Activated gamma-delta T cell (primary cell): Measurements from ENCODE around the gene TMEM253.

Source experiments
- DNase-seq: peaks from one replicate; lab custom pipeline; 2025; lab: John Stamatoyannopoulos, UW

TMEM253 gene

DNA sequence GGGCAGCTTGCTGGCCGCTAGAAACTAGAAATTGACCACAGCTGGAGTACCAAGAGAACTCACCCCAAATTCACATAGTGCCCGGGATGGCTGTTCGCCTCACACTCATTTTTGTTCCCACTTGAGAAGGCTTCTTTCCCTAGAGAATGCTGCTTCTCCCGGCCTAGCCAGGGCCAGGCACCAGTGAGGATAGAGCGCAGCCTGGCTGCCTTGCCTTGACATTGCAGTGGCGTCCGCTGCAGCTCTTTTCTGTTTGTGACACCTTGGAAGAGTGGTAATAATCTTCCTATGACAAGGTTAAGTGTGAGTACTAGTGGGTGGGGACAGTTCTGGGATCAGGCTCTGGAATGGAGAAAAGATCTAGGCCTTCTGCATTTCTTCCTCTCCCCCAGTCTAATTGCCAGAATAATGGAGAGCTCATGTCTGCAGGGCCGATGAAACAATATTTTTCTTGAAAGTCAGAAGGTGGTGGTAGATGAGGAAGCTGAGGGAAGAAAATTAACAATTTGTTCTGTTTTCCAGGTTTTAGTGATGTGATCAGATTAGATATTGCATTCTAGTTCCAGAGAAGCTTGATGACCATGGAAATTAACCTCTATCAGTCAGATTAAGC, 3.7 kb downstream of the TMEM253 start:
- DNase-seq, result no peak

GRCh38 chr14:21105095-21105494, 4.2 kb downstream of the TMEM253 start:
- no peak for DNase-seq

DNA sequence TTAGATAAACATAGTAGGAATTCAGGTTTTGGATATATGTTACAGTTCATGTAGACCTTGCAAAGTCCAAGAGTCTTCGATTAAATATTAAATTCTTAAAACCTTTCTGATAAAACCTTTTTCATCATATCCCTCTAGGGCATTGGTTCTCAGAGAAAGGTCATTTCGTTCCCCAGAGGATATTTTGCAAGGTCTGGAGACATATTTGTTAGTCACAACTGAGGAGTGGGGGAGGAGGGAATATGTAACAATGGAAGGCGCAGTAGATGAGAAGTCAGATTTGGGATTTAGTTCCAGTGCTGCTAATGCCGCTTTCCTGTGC, 5.3 kb downstream of the TMEM253 start:
- DNase-seq, result no peak

GRCh38 chr14:21106498-21107282, 5.8 kb downstream of the TMEM253 start:
- DNase-seq, result peak; percentile 20

GRCh38 chr14:21107283-21107800, 6.5 kb downstream of the TMEM253 start:
- no peak for DNase-seq

- no peak for DNase-seq
Measured at GRCh38 chr14:21108791-21109190, 7.9 kb downstream of the TMEM253 start.

DNA sequence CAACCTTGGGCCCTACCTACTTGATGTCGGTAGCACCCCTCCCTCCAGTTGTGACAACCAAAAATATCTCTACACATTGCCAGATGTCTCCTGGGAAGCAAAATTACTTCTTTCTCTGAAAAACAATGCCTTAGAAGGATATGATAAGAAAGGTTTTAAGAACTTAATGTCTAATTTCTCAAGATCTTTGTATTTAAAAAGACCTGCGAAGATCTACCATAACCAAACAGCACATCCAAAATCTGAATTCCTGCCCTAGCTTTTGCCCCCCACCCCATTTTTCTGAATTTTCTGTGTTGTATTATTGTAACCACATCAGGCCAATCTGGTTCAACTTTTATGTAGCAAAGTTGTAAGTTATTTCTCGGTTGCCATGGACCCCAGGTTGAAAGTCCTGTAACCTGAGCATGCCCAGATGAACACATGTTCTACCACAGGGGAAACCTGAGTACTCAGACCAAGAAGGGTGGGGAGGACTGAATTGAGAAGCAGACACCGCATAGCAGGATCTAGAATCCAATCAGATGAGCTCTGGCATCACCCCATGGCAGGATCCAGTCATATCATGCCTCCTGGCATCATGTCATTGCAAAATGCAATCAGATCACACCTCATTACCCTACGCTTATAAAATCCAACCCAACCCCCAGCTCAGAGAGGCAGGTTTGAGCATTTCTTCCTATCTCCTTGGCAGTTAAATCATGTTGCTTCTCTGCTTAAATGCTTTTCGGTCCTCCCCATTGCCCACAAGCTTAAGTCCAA, 8.7 kb downstream of the TMEM253 start:
- no peak for DNase-seq

GRCh38 chr14:21112255-21112654, 11.4 kb downstream of the TMEM253 start:
- no peak for DNase-seq

GRCh38 chr14:21113369-21113768, 12.5 kb downstream of the TMEM253 start:
- no peak for DNase-seq

- no peak for DNase-seq
Measured at GRCh38 chr14:21118933-21119332, 18.1 kb downstream of the TMEM253 start.

DNA sequence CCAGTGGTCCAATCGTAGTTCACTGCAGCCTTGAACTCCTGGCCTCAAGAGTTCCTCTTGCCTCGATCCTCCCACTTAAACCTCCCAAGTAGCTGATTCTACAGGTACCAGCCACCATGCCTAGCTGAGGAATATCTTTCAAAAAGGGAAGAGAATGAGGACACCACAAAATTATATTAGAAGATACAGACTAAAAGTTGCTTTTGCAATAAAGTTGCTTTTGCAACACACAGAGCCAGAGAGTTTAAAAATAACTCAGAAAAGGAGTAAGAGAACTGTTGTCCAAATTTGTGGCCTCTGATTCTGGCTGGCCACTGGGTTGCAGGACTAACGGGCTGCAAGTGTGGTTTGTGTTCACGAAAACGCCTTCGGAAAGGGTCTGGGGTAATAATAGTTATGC, 19.8 kb downstream of the TMEM253 start:
- DNase-seq, result no peak

- DNase-seq, result no peak
Measured at GRCh38 chr14:21121122-21121521, 20.3 kb downstream of the TMEM253 start.

GRCh38 chr14:21123429-21123828, 22.6 kb downstream of the TMEM253 start:
- DNase-seq, result no peak

DNA sequence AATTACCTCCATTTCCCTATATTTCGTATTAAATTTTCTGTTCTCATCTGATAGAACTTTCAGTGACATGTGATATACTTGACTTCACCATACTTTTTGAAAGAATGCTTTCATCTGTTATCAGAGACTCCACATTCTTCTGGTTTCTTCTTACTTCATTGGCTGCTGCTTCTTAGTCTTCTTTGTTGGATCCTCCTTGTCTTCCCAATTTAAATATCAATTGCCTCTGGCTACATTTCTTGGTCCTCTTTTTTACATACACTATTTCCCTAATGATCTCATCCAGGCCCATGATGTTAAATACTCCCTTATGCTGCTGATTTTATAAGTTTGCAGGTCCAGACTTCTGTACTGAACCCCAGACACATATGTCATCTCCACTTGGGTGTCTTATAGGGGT, 33.0 kb downstream of the TMEM253 start:
- DNase-seq, result no peak

GRCh38 chr14:21136024-21136423, 35.2 kb downstream of the TMEM253 start:
- DNase-seq, result no peak

- DNase-seq, result no peak
Measured at GRCh38 chr14:21142357-21142756, 41.5 kb downstream of the TMEM253 start.

DNA sequence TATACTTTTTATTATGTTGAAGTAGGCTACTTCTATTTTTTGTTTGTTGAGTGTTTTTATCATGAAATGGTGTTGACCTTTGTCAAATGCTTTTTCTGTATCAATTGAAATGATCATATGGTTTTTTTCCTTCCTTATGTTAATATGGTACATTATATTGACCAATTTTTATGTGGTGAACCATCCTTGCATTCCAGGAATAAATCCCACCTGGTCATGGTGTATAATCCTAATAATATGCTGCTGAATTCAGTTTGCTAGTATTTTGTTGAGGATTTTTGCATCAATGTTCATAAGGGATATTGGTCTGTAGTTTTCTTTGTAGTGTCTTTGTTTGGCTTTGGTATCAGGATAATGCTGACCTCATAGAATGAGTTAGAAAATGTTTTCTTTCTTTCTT, 44.6 kb downstream of the TMEM253 start:
- no peak for DNase-seq

DNA sequence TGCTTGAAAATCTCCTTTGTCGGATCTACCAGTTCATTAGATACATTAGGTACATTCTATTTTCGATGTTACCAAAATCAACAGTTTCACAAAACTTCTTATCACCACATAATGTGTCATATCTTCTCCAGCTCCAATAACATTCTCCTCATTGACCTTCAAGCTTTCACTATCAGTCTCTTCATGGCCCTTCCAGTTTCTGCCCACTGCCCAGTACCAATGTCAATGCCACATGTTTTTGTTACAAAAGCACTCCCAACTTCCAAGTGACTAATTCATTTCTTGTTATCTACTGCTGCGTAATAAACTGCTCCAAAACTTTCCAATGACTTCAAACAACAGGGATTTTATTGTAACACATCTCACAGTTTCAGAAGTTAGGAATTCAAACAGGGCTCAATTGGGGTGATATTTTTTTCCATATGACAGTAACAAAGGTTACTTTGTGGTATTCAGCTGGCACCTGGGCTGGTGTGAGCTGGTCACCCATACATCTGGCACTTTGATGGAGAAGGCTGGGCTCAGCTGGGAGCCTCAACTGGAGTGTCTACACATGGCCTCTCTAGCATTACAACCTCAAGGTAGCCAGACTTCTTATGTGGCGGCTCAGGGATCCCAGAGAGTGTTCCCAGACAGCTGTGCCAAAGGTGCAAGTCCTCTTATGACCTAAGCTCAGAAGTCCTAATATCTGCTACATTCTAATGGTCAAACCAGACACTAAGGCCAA, 48.9 kb downstream of the TMEM253 start:
- no peak for DNase-seq
